Stimulated activated naive CD8-positive, alpha-beta T cell treated with anti-CD3 and anti-CD28 coated beads, Interleukin-15, amount 100 ng/mL, for 72 hours (primary cell): ENCODE data around the gene SOX6.
A peak's percentile ranks its signal among the peaks of the same experiment; 100 is the strongest.

Experiments
- ATAC-seq: fragments of 150-1000 bp; cut with Tn5 transposase; 2 replicates; pipeline ENCODE4 v1.10.0; 2021; ENCODE audit warnings: mild to moderate bottlenecking, moderate library complexity
- DNase-seq, 2 donors: peaks; one replicate each; pipeline ENCODE4 v3.0.0; 2021 to 2022
- H3K27ac Mint-ChIP-seq, 2 donors: one replicate each; pipeline ENCODE4 v1.8.0; 2022; ENCODE audit warnings: mild to moderate bottlenecking in 2 of 2, mixed read lengths in 2 of 2, moderate library complexity in 2 of 2
- H3K27me3 Mint-ChIP-seq: one replicate; pipeline ENCODE4 v1.8.0; 2022; ENCODE audit warnings: mixed read lengths
- H3K4me1 Mint-ChIP-seq: one replicate; pipeline ENCODE4 v1.8.0; 2022; ENCODE audit warnings: mild to moderate bottlenecking, mixed read lengths
- H3K4me3 Mint-ChIP-seq, 2 donors: one replicate each; pipeline ENCODE4 v1.8.0; 2022; ENCODE audit warnings: mild to moderate bottlenecking in 2 of 2, mixed read lengths in 2 of 2, moderate library complexity in 1 of 2
- H3K9me3 Mint-ChIP-seq, 2 donors: one replicate each; pipeline ENCODE4 v1.8.0; 2022; ENCODE audit warnings: mixed read lengths in 2 of 2

Gene SOX6

DNA sequence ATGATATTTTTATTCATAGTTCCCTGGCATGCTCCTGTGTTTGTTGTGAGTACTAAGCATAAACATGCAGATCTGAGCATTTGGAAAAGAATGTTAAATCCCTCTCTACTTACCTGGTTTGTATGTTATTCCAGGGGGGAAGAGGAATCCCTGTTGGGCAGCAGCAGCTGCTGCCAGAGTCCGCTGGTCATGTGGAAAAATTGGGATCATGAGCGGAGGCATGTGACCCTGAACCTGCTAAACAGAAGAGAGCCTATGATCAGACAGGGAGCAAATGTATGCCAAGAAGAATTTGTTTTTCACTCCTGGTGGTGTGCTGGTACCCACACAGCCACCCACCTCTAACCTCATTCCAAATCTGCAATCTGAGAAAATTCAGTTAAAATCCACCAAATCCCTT, 244.7 kb downstream of the SOX6 start:
- no peaks in the 10 kb centered on the region for H3K9me3 Mint-ChIP-seq
- no peaks in the 10 kb centered on the region for H3K4me1 Mint-ChIP-seq
- H3K4me3 Mint-ChIP-seq: no peak overlapping the region
- no peak for DNase-seq
- no peaks in the 10 kb centered on the region for H3K27me3 Mint-ChIP-seq
- no peak for ATAC-seq
- no peak overlapping the region for H3K27ac Mint-ChIP-seq

DNA sequence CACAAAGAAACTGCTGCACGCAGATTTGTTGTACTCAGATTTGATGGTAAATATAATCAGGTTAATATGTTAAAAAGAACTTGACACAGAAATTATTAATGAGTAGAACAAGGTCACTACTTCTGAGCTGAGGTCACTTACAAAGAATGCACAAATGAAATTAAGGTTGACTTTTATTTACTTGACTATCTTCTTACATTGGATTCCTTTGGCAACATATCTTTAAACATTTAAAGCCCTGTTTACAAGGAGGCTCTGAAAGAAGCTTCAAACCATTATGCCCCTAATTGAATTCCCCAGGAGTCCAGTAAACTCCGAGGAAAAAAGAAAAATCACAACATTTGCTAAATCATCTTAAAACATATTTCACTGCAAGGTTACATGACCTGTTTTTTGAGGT, 245.5 kb downstream of the SOX6 start:
- ATAC-seq (no peak), DNase-seq (no peak)
- Mint-ChIP-seq H3K4me3 (no peak overlapping the region), H3K27me3 (no peaks in the 10 kb centered on the region), H3K27ac (no peak overlapping the region), H3K9me3 (peaks cover 0 to 4% of the 10 kb centered on the region in 2 donors), H3K4me1 (no peaks in the 10 kb centered on the region)

DNA sequence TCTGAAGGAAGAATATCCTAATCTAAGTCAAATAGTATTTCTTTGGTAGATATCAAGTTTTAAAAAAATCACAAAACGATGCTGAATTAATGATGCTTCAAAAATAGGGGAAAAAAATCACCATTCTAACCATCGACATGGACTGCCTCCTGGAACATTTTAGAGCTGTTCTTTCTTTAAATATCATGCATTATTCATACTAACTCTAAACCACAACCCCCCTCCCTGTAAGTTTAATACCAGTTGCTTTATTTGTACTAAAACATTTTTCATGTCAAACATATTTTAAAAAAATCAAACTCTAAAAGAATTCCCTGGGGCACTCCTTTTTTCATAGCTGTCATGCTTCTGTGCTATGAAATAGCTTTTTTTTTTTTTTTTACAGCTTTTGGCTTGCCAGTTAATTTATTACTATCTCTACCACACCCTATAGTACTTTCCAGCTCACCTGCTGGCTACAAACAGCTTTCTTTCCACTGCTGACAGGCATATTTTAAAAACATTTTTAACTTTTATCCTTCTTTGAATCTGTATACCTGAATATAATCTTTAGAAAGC, 256.9 kb downstream of the SOX6 start:
- DNase-seq (no peak), ATAC-seq (no peak)
- H3K27ac Mint-ChIP-seq: peak overlapping the region in 1 of 2 donors; percentile 52
- no peaks in the 10 kb centered on the region for H3K4me1 Mint-ChIP-seq
- H3K9me3 Mint-ChIP-seq: peaks cover 5 to 8% of the 10 kb centered on the region in 2 donors
- H3K4me3 Mint-ChIP-seq: no peak overlapping the region
- no peaks in the 10 kb centered on the region for H3K27me3 Mint-ChIP-seq

DNA sequence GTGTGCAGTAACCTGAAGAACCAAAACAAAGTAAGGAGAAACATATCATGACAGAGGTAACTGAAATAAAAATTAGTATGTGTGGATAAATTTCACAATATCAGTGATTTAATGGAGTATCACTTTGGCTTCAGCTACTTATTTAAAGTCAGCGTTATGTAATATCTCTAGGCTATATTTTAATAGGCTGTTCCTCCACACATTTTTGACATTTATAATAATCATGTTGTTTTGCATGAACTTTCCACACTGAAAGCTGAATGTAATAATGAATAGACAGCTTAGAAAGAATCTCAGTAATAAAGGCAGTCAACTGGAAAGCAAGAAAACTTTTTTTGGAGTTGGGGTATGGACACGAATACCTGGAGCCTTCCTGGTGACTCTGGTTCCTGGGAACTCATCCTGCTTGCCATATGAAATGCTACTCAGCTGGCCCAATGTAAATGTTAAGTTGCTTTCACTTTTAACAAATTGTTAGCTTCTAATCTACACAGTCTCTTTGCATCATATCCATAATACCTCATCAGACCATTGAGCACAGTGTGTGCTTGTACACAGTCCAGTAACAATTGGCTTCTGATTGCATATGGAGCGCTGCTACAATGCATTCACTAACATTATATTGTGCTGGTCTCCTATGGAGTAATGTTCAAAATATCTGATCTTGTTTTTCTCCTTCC, 257.7 kb downstream of the SOX6 start:
- H3K4me3 Mint-ChIP-seq: no peak overlapping the region
- peaks cover 5 to 8% of the 10 kb centered on the region in 2 donors for H3K9me3 Mint-ChIP-seq
- DNase-seq (no peak), ATAC-seq (no peak)
- H3K27me3 Mint-ChIP-seq: no peaks in the 10 kb centered on the region
- no peak overlapping the region for H3K27ac Mint-ChIP-seq
- H3K4me1 Mint-ChIP-seq: no peaks in the 10 kb centered on the region

DNA sequence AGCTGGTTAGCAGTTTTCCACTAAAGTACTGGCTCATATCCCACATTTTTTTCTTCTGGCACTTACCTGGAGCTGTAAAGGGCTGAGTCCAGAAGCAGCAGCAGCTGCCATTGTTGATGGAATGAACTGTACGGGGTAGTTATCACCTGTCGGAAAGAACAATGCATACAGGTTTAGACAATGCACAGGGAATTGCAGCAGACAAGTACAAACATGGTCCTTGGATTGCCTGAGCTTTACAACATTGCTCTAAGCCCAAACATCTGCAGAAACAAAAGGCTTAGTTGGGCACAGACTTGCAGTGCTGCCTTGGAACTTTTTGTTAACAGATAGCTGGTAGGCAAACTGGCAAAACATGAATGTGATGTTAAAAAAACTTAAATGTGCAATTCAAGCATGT, 258.8 kb downstream of the SOX6 start:
- peaks cover 0 to 1% of the 10 kb centered on the region in 2 donors for H3K9me3 Mint-ChIP-seq
- ATAC-seq (no peak), DNase-seq (no peak)
- no peaks in the 10 kb centered on the region for H3K27me3 Mint-ChIP-seq
- no peaks in the 10 kb centered on the region for H3K4me1 Mint-ChIP-seq
- H3K4me3 Mint-ChIP-seq: no peak overlapping the region
- H3K27ac Mint-ChIP-seq: no peak overlapping the region

DNA sequence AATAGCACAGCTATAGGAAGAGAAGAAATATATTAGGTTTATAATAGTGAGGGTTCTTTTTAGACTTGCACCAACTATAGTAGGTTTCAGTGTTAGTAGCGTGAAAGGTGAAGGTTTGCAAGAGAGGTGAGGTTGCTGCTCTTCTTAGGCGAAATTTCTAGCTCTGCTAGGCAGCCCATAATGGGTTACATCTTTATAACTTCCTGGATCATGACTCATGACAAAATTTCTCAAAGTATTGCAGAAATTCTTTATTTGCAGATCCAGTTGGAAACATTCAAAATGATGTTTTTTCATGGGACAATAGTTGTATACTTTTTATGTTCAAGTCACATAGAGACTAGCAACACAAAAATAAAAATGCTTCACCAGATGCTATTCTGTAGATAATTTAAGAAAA, 260.0 kb downstream of the SOX6 start:
- no peaks in the 10 kb centered on the region for H3K9me3 Mint-ChIP-seq
- H3K27ac Mint-ChIP-seq: no peak overlapping the region
- no peaks in the 10 kb centered on the region for H3K4me1 Mint-ChIP-seq
- H3K27me3 Mint-ChIP-seq: no peaks in the 10 kb centered on the region
- DNase-seq: no peak
- H3K4me3 Mint-ChIP-seq: no peak overlapping the region
- ATAC-seq: no peak

DNA sequence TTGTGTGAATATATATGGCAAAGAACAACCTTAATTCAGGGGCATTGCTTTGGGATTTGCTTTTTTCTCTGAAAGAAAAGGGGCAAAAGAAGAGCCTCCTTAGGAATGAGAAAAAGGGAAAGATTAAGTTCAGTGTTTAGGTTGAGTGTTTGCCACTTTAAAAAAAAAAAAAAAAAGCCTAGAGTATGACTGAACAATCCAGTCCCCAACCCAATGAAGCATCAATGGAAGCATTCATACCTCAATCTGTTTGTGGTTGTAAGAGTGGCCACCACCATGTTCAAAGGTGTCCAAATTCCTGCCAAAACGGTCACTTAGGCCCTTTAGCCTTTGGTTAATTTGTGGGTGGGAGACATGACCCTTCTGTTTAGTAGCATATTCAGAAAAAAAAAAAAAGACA, 260.6 kb downstream of the SOX6 start:
- H3K9me3 Mint-ChIP-seq: no peaks in the 10 kb centered on the region
- ATAC-seq (no peak), DNase-seq (no peak)
- no peak overlapping the region for H3K27ac Mint-ChIP-seq
- H3K27me3 Mint-ChIP-seq: no peaks in the 10 kb centered on the region
- H3K4me3 Mint-ChIP-seq: no peak overlapping the region
- no peaks in the 10 kb centered on the region for H3K4me1 Mint-ChIP-seq

DNA sequence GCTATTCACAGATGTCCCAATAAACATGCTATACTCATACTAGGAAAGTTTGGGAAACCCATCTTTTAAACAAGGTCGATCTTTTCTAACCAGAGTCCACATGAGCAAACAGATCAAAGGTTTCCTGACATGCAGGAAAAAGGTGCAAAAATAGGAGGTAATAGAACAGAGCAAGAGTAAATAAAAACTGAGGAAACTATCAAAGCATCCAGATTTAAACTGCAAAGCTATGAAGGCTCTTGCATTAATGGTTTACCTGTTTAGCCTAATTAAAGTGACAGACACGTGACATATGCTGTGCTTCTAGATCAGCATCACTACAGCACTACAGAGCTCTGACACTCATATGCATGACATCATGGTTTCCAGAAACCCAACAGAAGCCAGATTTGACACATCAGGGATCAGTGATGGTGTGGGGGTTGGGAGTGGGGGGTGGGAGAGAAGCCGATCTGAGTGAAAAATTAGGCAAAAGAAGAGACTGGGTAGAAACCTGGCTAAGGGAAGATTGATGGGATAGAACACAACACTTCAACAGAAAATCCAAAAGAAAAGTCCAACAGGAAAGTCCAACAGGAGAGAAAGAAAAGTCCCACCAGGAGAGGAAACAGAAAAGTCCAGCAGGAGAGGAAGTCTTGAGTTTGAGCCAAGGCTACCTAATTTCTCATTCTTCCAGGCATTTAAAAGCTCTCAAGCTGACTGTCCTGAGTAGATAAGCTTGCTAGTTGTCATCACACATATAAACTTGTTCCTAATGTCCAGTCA, 262.3 kb downstream of the SOX6 start:
- Mint-ChIP-seq H3K27me3 (no peaks in the 10 kb centered on the region), H3K4me1 (no peaks in the 10 kb centered on the region), H3K27ac (no peak overlapping the region), H3K9me3 (no peaks in the 10 kb centered on the region), H3K4me3 (no peak overlapping the region)
- ATAC-seq (no peak), DNase-seq (no peak)

DNA sequence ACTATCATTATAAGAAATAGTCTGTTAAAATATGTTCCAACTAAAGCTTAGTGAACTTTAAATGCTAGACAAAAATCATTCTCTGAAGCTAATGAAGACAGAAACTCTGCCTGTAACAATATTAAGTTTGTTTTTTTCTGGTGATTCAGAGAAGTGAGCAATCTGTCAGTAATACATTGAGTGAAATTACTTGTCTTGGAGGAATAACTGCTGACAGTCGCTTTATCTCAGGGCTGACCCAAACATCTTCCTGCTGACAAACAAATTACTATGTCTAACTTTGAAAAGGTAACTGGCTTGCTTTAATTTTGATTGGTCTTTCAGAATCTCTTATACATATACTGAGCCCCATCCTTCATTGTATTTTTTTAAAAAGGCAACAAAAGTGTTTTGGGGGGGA, 264.5 kb downstream of the SOX6 start:
- Mint-ChIP-seq H3K4me1 (no peaks in the 10 kb centered on the region), H3K27me3 (no peaks in the 10 kb centered on the region), H3K4me3 (no peak overlapping the region), H3K9me3 (no peaks in the 10 kb centered on the region), H3K27ac (no peak overlapping the region)
- DNase-seq (no peak), ATAC-seq (no peak)

DNA sequence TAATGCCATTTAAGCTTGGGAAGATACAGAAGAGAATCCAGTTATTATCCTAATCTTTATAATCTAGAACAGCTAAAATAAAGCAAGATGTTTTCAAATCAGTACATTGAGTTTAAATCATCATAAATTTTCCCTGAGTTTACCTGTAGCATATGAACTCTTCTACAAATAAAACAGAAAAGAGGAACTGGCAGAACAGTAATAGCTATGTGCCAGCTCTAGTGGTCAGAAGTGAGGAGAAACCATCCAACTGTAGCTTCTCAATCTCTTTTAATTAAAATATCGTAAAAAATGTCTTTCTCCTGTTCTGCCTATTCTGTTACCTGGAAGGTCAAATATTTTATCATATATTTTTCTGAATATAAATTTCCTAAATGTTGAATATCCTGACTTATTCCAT, 266.9 kb downstream of the SOX6 start:
- H3K27ac Mint-ChIP-seq: no peak overlapping the region
- H3K4me3 Mint-ChIP-seq: no peak overlapping the region
- no peaks in the 10 kb centered on the region for H3K4me1 Mint-ChIP-seq
- no peaks in the 10 kb centered on the region for H3K27me3 Mint-ChIP-seq
- ATAC-seq (no peak), DNase-seq (no peak)
- H3K9me3 Mint-ChIP-seq: no peaks in the 10 kb centered on the region

DNA sequence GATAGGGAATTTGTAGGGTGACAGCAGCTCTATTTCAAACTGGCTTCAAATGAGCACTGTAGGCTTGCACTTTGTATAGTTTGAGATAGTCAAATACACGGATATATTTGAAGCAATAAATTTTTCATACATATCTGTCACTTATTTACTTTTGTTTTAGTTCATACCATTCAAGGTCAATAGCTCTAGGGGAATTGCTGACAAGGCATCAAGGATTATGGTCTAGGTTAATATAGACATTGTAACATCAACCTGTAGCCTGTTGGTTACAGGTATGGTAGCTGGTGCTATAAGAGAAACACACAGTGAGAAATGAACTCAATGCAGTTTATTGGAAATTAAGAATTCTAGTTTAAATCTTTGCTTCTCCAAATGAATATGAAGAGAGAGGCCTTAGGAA, 267.6 kb downstream of the SOX6 start:
- Mint-ChIP-seq H3K4me3 (no peak overlapping the region), H3K9me3 (no peaks in the 10 kb centered on the region), H3K27me3 (no peaks in the 10 kb centered on the region), H3K27ac (no peak overlapping the region), H3K4me1 (no peaks in the 10 kb centered on the region)
- DNase-seq (no peak), ATAC-seq (no peak)

DNA sequence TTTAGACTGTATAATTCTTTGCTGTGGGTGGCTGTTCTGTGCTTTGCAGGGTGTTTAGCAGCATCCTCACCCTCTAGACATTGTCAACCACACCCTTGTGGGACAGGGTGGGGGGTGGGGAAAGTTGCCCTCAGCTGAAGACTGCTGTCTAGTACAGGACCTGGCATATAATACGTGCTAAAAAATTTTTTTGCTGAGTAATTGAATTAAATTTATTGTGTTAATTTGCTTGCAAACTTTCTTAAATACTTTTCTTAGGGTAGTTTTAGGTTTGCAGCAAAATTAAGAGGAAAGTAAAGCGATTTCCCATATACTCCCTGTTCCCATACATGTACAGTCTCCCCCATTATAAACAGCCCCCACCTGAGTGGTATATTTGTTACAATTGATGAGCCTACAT, 268.5 kb downstream of the SOX6 start:
- DNase-seq: no peak
- no peak overlapping the region for H3K27ac Mint-ChIP-seq
- no peak for ATAC-seq
- H3K27me3 Mint-ChIP-seq: no peaks in the 10 kb centered on the region
- H3K4me1 Mint-ChIP-seq: no peaks in the 10 kb centered on the region
- no peak overlapping the region for H3K4me3 Mint-ChIP-seq
- H3K9me3 Mint-ChIP-seq: no peaks in the 10 kb centered on the region

DNA sequence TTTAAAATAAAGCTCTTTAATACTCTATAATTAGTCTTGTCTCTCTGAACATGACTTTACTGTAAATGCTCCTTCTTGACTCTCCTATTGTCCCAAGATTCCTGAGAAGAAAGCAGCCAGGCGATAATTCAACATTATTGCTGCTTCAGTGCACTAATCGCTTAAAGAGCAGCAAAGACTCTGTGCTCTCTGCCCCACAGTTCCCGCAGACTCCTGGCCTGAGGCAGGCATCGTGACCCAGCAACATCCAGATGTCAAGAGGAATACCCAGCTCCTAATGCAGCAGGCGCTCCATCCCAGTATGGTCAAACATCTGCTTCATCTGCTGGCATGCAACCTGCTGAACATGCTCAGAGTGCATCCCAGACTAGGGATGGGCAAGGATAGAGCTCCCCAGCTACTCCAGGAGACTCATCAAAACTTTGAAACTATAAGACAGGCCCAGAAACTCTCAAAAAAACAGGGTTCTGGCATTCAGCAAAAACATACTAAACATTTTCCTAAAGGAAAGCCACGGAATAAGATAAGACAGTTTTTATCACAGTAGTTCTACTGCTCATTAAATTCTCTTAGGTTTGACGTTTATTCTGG, 270.0 kb downstream of the SOX6 start:
- H3K4me1 Mint-ChIP-seq: no peaks in the 10 kb centered on the region
- H3K9me3 Mint-ChIP-seq: no peaks in the 10 kb centered on the region
- H3K27me3 Mint-ChIP-seq: no peaks in the 10 kb centered on the region
- no peak overlapping the region for H3K4me3 Mint-ChIP-seq
- H3K27ac Mint-ChIP-seq: no peak overlapping the region
- ATAC-seq: no peak
- DNase-seq: no peak

DNA sequence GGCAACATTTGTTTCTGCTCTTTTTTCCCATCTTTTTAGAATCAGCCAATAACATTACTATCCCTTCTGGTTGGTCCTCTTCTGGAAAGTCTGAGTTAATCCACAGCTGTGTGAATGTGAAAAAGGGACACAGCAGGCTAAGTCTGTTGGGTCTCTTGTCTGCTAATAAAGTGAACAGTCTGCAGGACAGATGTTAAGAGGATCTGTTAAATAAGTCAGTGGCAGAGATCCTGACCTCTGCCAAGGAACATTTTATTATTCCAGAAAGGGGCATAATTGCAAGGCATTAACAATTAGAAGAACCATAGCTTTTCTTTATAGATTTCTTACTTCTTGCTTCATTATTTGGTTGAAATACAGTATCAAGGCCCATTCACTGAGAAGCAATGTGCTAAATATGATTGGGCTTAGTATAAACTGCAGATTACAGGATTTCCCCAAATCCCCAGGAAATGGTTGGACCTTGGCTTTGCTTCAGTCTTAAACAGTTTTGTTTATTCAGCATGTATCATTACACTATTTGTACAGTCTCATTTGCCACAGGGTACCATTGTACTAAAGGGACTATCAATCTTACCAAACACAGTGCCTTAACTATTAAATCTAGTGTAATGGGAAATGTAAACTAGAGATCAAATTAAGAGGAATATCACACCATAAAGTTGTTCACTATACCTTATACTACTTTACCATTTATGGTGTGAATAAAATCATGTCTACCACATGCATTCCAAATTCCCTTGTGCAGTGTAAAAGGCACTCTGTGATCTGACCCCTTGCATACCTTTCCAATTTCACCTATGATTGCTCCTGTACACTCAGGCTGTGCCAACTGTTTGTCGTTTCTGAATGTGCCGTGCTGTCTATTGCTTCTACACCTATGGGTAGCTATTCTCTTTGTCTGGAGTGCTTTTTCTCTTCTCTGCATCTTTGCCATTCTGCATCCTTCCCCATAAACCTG, 274.0 kb downstream of the SOX6 start:
- no peak overlapping the region for H3K4me3 Mint-ChIP-seq
- ATAC-seq (no peak), DNase-seq (no peak)
- peaks cover 3 to 4% of the 10 kb centered on the region in 2 donors for H3K9me3 Mint-ChIP-seq
- H3K27ac Mint-ChIP-seq: no peak overlapping the region
- no peaks in the 10 kb centered on the region for H3K4me1 Mint-ChIP-seq
- no peaks in the 10 kb centered on the region for H3K27me3 Mint-ChIP-seq

DNA sequence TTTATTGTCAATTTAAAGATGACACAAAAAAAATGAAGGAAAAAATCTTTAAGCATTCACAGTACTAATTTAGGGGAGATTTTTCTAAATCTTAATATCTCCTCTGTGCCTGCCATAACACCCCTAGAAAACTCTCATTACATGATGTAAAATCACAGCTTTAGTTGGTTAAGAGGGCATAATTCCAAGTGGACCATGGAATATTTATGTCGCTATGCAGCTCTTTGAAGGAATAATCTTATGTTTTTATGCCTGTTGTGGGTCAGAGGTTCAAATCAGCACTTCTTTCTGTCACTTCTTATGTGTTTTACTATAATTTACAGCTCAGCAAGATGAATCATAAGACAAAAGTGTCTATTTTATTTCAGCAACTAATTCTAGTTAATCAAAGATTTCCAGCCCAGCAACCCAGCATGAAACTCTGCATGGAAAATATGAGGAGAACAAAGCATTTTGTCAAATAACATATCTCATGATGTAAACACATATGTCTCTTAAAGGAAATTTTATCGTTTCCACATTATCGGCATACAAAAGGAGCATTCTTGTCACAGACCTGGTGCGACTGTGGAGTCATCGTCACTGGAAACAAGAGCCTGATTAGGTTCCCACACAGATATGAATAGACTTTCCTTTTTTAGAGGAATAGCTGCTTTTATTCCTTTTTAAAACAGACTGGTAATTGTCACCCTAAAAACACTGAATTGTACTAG, 274.8 kb downstream of the SOX6 start:
- peaks cover 6 to 10% of the 10 kb centered on the region in 2 donors for H3K9me3 Mint-ChIP-seq
- H3K4me1 Mint-ChIP-seq: no peaks in the 10 kb centered on the region
- no peak overlapping the region for H3K27ac Mint-ChIP-seq
- H3K27me3 Mint-ChIP-seq: no peaks in the 10 kb centered on the region
- no peak overlapping the region for H3K4me3 Mint-ChIP-seq
- DNase-seq (no peak), ATAC-seq (no peak)
